Measurements from ENCODE around the gene PPFIBP1. TPM values are rescaled to one million over a fixed set of nuclear protein-coding genes. Genes with fewer than 3 reads are reported as not detected.

Gene PPFIBP1
- total RNA-seq, 3 donors from 2014 or later, result 37.0 to 79.4 (median 40.4) TPM

GRCh38 chr12:27486961-27487360, 37.0 kb upstream of the PPFIBP1 start:
- Histone ChIP-seq H3K4me3 (no peak overlapping the region), H3K4me1 (ENCODE audit: low read depth) (no peaks in the 10 kb centered on the region), H3K36me3 (ENCODE audit: low read depth) (no peaks in the 10 kb centered on the region), H3K9me3 (no peaks in the 10 kb centered on the region)
- ATAC-seq (no peak), DNase-seq (no peak)
- intact Hi-C loops (cut with DNase I, micrococcal nuclease), result no loop called here
- TF ChIP-seq CTCF (IDR thresholded peaks at IDR 0.05), result no peak

DNA sequence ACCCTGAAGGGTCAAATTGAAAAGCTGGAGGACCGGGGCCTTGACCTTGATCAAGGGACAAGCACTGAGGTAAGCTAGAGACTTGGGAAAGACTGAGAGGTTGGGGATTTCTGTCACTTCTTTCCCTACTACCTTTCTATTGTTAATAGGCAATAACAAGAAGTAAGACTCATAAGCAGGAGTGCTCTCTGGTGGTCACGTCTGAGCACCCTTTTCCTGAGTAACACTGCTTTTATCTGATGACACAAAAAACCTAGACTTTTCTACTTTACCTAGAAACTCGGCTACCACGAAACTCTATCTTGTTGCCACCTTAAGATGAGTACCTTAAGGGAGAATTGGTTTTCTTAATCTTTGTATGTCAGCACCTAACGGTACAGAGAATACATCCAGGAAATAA, 35.5 kb upstream of the PPFIBP1 start:
- no peak for DNase-seq
- no peak overlapping the region for H3K4me3 ChIP-seq
- intact Hi-C loops (cut with DNase I, micrococcal nuclease), result no loop called here

GRCh38 chr12:27491226-27491625, 32.8 kb upstream of the PPFIBP1 start:
- H3K4me1 ChIP-seq (ENCODE audit: low read depth), result no peaks in the 10 kb centered on the region
- no peak overlapping the region for H3K4me3 ChIP-seq
- TF ChIP-seq CTCF (IDR thresholded peaks at IDR 0.05), result no peak
- DNase-seq, result no peak
- intact Hi-C loops (cut with DNase I, micrococcal nuclease), result no loop called here
- no peak for ATAC-seq
- no peaks in the 10 kb centered on the region for H3K36me3 ChIP-seq (ENCODE audit: low read depth)
- no peaks in the 10 kb centered on the region for H3K9me3 ChIP-seq

More for the DNA sequence above, 35.5 kb upstream of the PPFIBP1 start:
- H3K4me1 ChIP-seq (ENCODE audit: low read depth), result no peaks in the 10 kb centered on the region
- ATAC-seq, result no peak
- TF ChIP-seq CTCF (IDR thresholded peaks at IDR 0.05), result no peak
- no peaks in the 10 kb centered on the region for H3K9me3 ChIP-seq
- H3K36me3 ChIP-seq (ENCODE audit: low read depth), result no peaks in the 10 kb centered on the region

DNA sequence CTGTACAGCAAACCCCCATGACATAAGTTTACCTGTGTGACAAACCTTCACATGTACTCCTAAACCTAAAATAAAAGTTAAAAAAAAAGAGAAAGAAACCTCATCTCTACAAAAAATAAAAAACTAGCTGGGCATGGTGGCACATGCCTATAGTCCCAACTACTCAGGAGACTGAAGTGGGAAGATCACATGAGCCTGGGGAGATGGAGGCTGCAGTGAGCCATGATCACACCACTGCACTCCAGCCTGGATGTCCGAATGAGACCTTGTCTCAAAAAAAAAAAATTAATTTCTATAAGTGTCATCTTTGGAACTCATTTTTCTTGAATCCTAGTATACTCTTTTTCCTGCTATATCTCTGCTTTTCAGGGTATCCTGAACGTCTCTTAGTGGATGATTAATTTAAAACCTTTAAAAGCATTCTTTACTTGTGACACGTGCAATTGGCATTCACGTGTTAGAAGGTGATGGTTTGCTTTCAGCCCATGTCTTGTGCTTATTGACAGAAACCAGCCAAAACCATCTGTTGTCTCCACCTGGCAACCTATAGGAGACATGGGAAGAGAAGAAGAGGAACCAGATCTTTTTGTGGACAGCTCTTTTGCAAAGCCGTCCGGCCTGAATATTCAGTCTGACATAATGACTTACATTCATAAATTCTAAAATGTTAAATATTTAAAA, 30.6 kb upstream of the PPFIBP1 start:
- DNase-seq (no peak), ATAC-seq (no peak)
- intact Hi-C loops (cut with DNase I, micrococcal nuclease), result no loop called here
- Histone ChIP-seq H3K9me3 (no peaks in the 10 kb centered on the region), H3K36me3 (ENCODE audit: low read depth) (no peaks in the 10 kb centered on the region), H3K4me3 (no peak overlapping the region), H3K4me1 (ENCODE audit: low read depth) (no peaks in the 10 kb centered on the region)
- TF ChIP-seq CTCF (IDR thresholded peaks at IDR 0.05), result no peak

- no peaks in the 10 kb centered on the region for H3K4me1 ChIP-seq (ENCODE audit: low read depth)
- TF ChIP-seq CTCF (IDR thresholded peaks at IDR 0.05), result no peak
- H3K4me3 ChIP-seq, result no peak overlapping the region
- no peaks in the 10 kb centered on the region for H3K36me3 ChIP-seq (ENCODE audit: low read depth)
- no peak for ATAC-seq
- DNase-seq, result no peak
- H3K9me3 ChIP-seq, result no peaks in the 10 kb centered on the region
- intact Hi-C loops (cut with DNase I, micrococcal nuclease), result no loop called here
Observed at GRCh38 chr12:27497446-27497845, 26.6 kb upstream of the PPFIBP1 start.

- no peak for ATAC-seq
- no peaks in the 10 kb centered on the region for H3K9me3 ChIP-seq
- TF ChIP-seq CTCF (IDR thresholded peaks at IDR 0.05), result no peak
- H3K4me3 ChIP-seq, result no peak overlapping the region
- DNase-seq, result no peak
- H3K36me3 ChIP-seq (ENCODE audit: low read depth), result no peaks in the 10 kb centered on the region
- no peaks in the 10 kb centered on the region for H3K4me1 ChIP-seq (ENCODE audit: low read depth)
- intact Hi-C loops (cut with DNase I, micrococcal nuclease), result no loop called here
Observed at GRCh38 chr12:27498149-27498548, 25.9 kb upstream of the PPFIBP1 start.

All from mucosa of descending colon (tissue), 3 donors.